Fibroblast of skin of left biceps (primary cell): Measurements from ENCODE around the gene AKAP8L.

Source experiments
- DNase-seq, 2 experiments: peaks; one replicate each; pipeline ENCODE4 v3.0.0-alpha.2; 2013; ENCODE audit warnings: low read depth in 2 of 2

Gene AKAP8L

GRCh38 chr19:15418579-15419412 is at the start of gene AKAP8L:
TSS of gene AKAP8L (minus strand) at chr19:15418988. CDS start at chr19:15418923, 65 bp downstream.
- peak; percentile 99 for DNase-seq

GRCh38 chr19:15467734-15468214 is 49.0 kb upstream of the AKAP8L start:
- DNase-seq: no peak

GRCh38 chr19:15466851-15467733 is 48.3 kb upstream of the AKAP8L start:
- DNase-seq: no peak

- DNase-seq: no peak
Measured at GRCh38 chr19:15464394-15465385, 45.9 kb upstream of the AKAP8L start, which contains the start of gene RASAL3. TSS of gene RASAL3 (minus strand) at chr19:15464544. CDS start at chr19:15464358, 186 bp downstream.

GRCh38 chr19:15463861-15464371 is 45.1 kb upstream of the AKAP8L start:
- DNase-seq: no peak

GRCh38 chr19:15461694-15462093 is 42.9 kb upstream of the AKAP8L start:
- DNase-seq: no peak

GRCh38 chr19:15457701-15458484 is 39.1 kb upstream of the AKAP8L start:
- no peak for DNase-seq

- DNase-seq: no peak
Measured at GRCh38 chr19:15456871-15457700, 38.3 kb upstream of the AKAP8L start.

GRCh38 chr19:15456441-15456840 is 37.7 kb upstream of the AKAP8L start:
- DNase-seq: no peak

- DNase-seq: no peak
Measured at GRCh38 chr19:15455996-15456395, 37.2 kb upstream of the AKAP8L start.

GRCh38 chr19:15453906-15454860 is 35.4 kb upstream of the AKAP8L start:
- no peak for DNase-seq

GRCh38 chr19:15453091-15453578 is 34.3 kb upstream of the AKAP8L start:
- no peak for DNase-seq

- peak; percentile 42 to 45 for DNase-seq
Measured at GRCh38 chr19:15452111-15453047, 33.6 kb upstream of the AKAP8L start.

GRCh38 chr19:15450528-15450890 is 31.7 kb upstream of the AKAP8L start:
- DNase-seq: no peak

- DNase-seq: peak; percentile 49 to 50
Measured at GRCh38 chr19:15449620-15450527, 31.1 kb upstream of the AKAP8L start, which contains the start of gene WIZ. TSS of gene WIZ (minus strand) at chr19:15449956. CDS start at chr19:15448307, 1,649 bp downstream.
